HCT116 (cell line): ENCODE measurements around the gene LGI2. TPM values are rescaled to one million over a fixed set of nuclear protein-coding genes. Genes with fewer than 3 reads are reported as not detected.
"Not testable (repeated sequence)": the region's sequence is repeated elsewhere in the genome, so short reads cannot be mapped to it uniquely, and the experiment has no call there.

ENCODE experiments used
- ATAC-seq: fragments of 200-7000 bp; cut with Tn5 transposase; 2 replicates; pipeline ENCODE4 v1.9.1; 2020; ENCODE audit warnings: mild to moderate bottlenecking, moderate library complexity
- BruUV-seq: library from RNA; stranded (reverse); fragments of 400-500 nt; replicated peaks from 2 replicates; lab custom pipeline; 2021; lab: Mats Ljungman, UMichigan
- CTCF ChIA-PET: fragments of 300-600 bp; sonication (Branson Sonifier 250); formaldehyde crosslinking; loops from one replicate; lab custom pipeline; 2021; ENCODE audit warnings: antibody characterized with exemption; lab: Charles Lee
- POLR2A ChIA-PET: fragments of 300-600, 350-600 bp; sonication (Branson Sonifier 250); formaldehyde crosslinking; loops from one replicate; lab custom pipeline; 2021; ENCODE audit warnings: antibody characterized with exemption; lab: Charles Lee
- RAD21 ChIA-PET, 2 experiments: fragments of 300-600 bp; sonication (Branson Sonifier 250); formaldehyde crosslinking; loops; one replicate each; lab custom pipeline; 2023; ENCODE audit warnings: low total read pairs in 2 of 2; ENCODE audit not compliant: uncharacterized antibody in 2 of 2, unreplicated experiment in 2 of 2, low non-redundant PET in 1 of 2; lab: Charles Lee
- DNase-seq: peaks from one replicate; pipeline ENCODE4 v3.0.0-alpha.2; 2010; ENCODE audit warnings: low read depth, low spot score
- H2AFZ ChIP-seq: fragments of 200-600 bp; shearing (Covaris generic), sonication (generic); 2 replicates; pipeline ENCODE4 v1.6.1; 2017; ENCODE audit warnings: low read depth, mixed run types, mixed read lengths, antibody characterized with exemption, low read length; ENCODE audit not compliant: poor library complexity, severe bottlenecking
- H3K27ac ChIP-seq: 2 replicates; pipeline ENCODE4 v1.5.1; 2012; ENCODE audit warnings: low read depth, low read length
- H3K27me3 ChIP-seq: fragments of 200-600 bp; sonication (generic); 2 replicates; pipeline ENCODE4 v1.6.1; 2016; ENCODE audit warnings: mixed run types, low read length, mixed read lengths; ENCODE audit not compliant: insufficient read depth
- H3K36me3 ChIP-seq, 2 experiments: fragments of 200-500 bp in 1 of 2; fragments of 200-600 bp in 1 of 2; sonication (Bioruptor generic) in 1 of 2; sonication (generic) in 1 of 2; 2 replicates each; pipeline versions ENCODE4 v1.5.1 to v1.6.1; 2014 to 2016; ENCODE audit warnings: low read length in 2 of 2, inconsistent platforms in 1 of 2, mixed read lengths in 1 of 2, mixed run types in 1 of 2; ENCODE audit not compliant: insufficient read depth in 2 of 2, control insufficient read depth in 1 of 2
- H3K4me1 ChIP-seq, 2 experiments: fragments of 200-600 bp in 1 of 2; sonication (generic) in 1 of 2; 2 replicates each; pipeline versions ENCODE4 v1.5.1 to v1.6.1; 2012 to 2017; ENCODE audit warnings: low read length in 2 of 2, inconsistent platforms in 1 of 2, mild to moderate bottlenecking in 1 of 2, mixed read lengths in 1 of 2, mixed run types in 1 of 2, moderate library complexity in 1 of 2; ENCODE audit not compliant: insufficient read depth in 2 of 2, control insufficient read depth in 1 of 2
- H3K4me2 ChIP-seq: fragments of 200-600 bp; sonication (generic); 2 replicates; pipeline ENCODE4 v1.6.1; 2017; ENCODE audit warnings: mixed run types, low read length, mixed read lengths
- H3K4me3 ChIP-seq, 2 experiments: fragments of 200-600 bp in 1 of 2; sonication (generic) in 1 of 2; replicated peaks in 1 of 2; 2 replicates each; pipeline ENCODE4 v1.5.1; 2011 to 2016; ENCODE audit warnings: low read length in 2 of 2, control low read depth in 1 of 2, low read depth in 1 of 2, mild to moderate bottlenecking in 1 of 2, mixed read lengths in 1 of 2, mixed run types in 1 of 2
- H3K79me2 ChIP-seq: fragments of 200-600 bp; sonication (generic); 2 replicates; pipeline ENCODE4 v1.6.1; 2017; ENCODE audit warnings: mild to moderate bottlenecking, mixed run types, low read length, moderate library complexity, mixed read lengths; ENCODE audit not compliant: insufficient read depth
- H3K9ac ChIP-seq: fragments of 200-600 bp; sonication (generic); 2 replicates; pipeline ENCODE4 v1.6.1; 2016; ENCODE audit warnings: low read length, mixed read lengths
- H3K9me2 ChIP-seq: fragments of 200-600 bp; sonication (generic), shearing (Covaris generic); 2 replicates; pipeline ENCODE4 v1.6.1; 2017; ENCODE audit warnings: mixed run types, mild to moderate bottlenecking, moderate library complexity; ENCODE audit not compliant: insufficient read depth
- H3K9me3 ChIP-seq, 2 experiments: fragments of 200-500 bp in 1 of 2; fragments of 200-600 bp in 1 of 2; sonication (Bioruptor generic) in 1 of 2; sonication (generic) in 1 of 2; 2 replicates each; pipeline ENCODE4 v1.6.1; 2014 to 2017; ENCODE audit warnings: low read length in 2 of 2, mixed read lengths in 2 of 2, inconsistent platforms in 1 of 2, low read depth in 1 of 2, mild to moderate bottlenecking in 1 of 2, mixed run types in 1 of 2, moderate library complexity in 1 of 2; ENCODE audit not compliant: control insufficient read depth in 1 of 2, insufficient read depth in 1 of 2
- H4K20me1 ChIP-seq: fragments of 200-600 bp; sonication (generic), shearing (Covaris generic); 2 replicates; pipeline ENCODE4 v1.6.1; 2017; ENCODE audit warnings: mixed run types, mild to moderate bottlenecking, moderate library complexity; ENCODE audit not compliant: insufficient read depth
- ATF3 ChIP-seq: IDR thresholded peaks from 2 replicates; pipeline ENCODE4 v1.6.1; 2012
- CBX3 ChIP-seq: IDR thresholded peaks from 2 replicates; pipeline ENCODE4 v1.6.1; 2012; ENCODE audit warnings: low read depth
- CTCF ChIP-seq, 3 experiments: fragments of 200-600 bp in 1 of 3; sonication (generic) in 1 of 3; IDR thresholded peaks in 2 of 3; conservative IDR thresholded peaks in 1 of 3; 2 replicates each; pipeline ENCODE4 v1.5.1; 2012 to 2017; ENCODE audit warnings: low read depth in 2 of 3, low read length in 2 of 3, antibody characterized with exemption in 1 of 3, borderline replicate concordance in 1 of 3, control low read depth in 1 of 3, mild to moderate bottlenecking in 1 of 3, mixed read lengths in 1 of 3, mixed run types in 1 of 3, moderate library complexity in 1 of 3; ENCODE audit not compliant: insufficient read depth in 1 of 3
- EGR1 ChIP-seq: IDR thresholded peaks from 2 replicates; pipeline ENCODE4 v1.6.1; 2012; ENCODE audit warnings: low read depth
- EZH2 ChIP-seq: fragments of 200-600 bp; sonication (generic); IDR thresholded peaks from 2 replicates; pipeline ENCODE4 v1.6.1; 2017; ENCODE audit warnings: antibody characterized with exemption, mixed run types
- JUND ChIP-seq: IDR thresholded peaks from 2 replicates; pipeline ENCODE4 v1.6.1; 2012
- MAX ChIP-seq: IDR thresholded peaks from 2 replicates; pipeline ENCODE4 v1.6.1; 2012
- POLR2A ChIP-seq: IDR thresholded peaks from 2 replicates; pipeline ENCODE4 v1.7.0; 2011; ENCODE audit warnings: borderline replicate concordance; ENCODE audit not compliant: insufficient read depth, insufficient read length; ENCODE audit errors: extremely low read depth
- POLR2AphosphoS5 ChIP-seq: IDR thresholded peaks from 2 replicates; pipeline ENCODE4 v1.6.1; 2011; ENCODE audit warnings: mild to moderate bottlenecking, low read depth, low read length, moderate library complexity
- SIN3A ChIP-seq: IDR thresholded peaks from 2 replicates; pipeline ENCODE4 v1.6.1; 2012; ENCODE audit warnings: low read depth
- SP1 ChIP-seq: IDR thresholded peaks from 2 replicates; pipeline ENCODE4 v1.6.1; 2012; ENCODE audit warnings: low read depth
- SRF ChIP-seq: IDR thresholded peaks from 2 replicates; pipeline ENCODE4 v1.6.1; 2012; ENCODE audit warnings: low read depth
- ZBTB33 ChIP-seq: IDR thresholded peaks from 2 replicates; pipeline ENCODE4 v1.6.1; 2011; ENCODE audit warnings: mild to moderate bottlenecking, low read length, moderate library complexity; ENCODE audit not compliant: insufficient replicate concordance; ENCODE audit errors: extremely low read depth
- ZNF274 ChIP-seq: fragments of 200-500 bp; sonication (Bioruptor generic); IDR thresholded peaks from 2 replicates; pipeline ENCODE4 v1.6.1; 2014; ENCODE audit warnings: mild to moderate bottlenecking, low read depth, low read length, inconsistent platforms
- intact Hi-C: fragments of 100-400 bp; cut with micrococcal nuclease; formaldehyde crosslinking; loops from 2 replicates; pipeline ENCODE4 v1.10.0; 2022
- total RNA-seq: library from RNA; stranded (reverse); gene quantifications from one replicate; pipeline ENCODE4 v1.2.1, GENCODE V29; 2021; ENCODE audit not compliant: unreplicated experiment

LGI2 gene
- total RNA-seq, 1 experiment from 2014 or later, result not detected

- ChIA-PET POLR2A (no interaction called here), CTCF (no interaction called here), RAD21 (no interaction called here)
- H3K27ac ChIP-seq, result no peak overlapping the region
- H3K27me3 ChIP-seq, result 0 out of 2 replicates have a peak, but pooled peaks cover 9% of the 10 kb centered on the region
- no peak overlapping the region for H3K4me2 ChIP-seq
- H3K9ac ChIP-seq, result no peak overlapping the region
- ATAC-seq, result no peak
- no peaks in the 10 kb centered on the region for H3K79me2 ChIP-seq
- intact Hi-C loops, result no loop called here
- H3K4me1 ChIP-seq, result no peaks in the 10 kb centered on the region
- no TSS peak for BruUV-seq
- DNase-seq, result no peak
- H4K20me1 ChIP-seq, result no peaks in the 10 kb centered on the region
- H3K36me3 ChIP-seq, result no peaks in the 10 kb centered on the region
- no peak overlapping the region for H2AFZ ChIP-seq
- TF ChIP-seq MAX (no peak), POLR2A (no peak), EGR1 (no peak), SRF (no peak), JUND (no peak), EZH2 (no peak), SIN3A (no peak), CTCF (IDR thresholded peaks at IDR 0.05 in 2 of 3, conservative IDR thresholded peaks at IDR 0.05 in 1 of 3; ENCODE audit: borderline replicate concordance in 1 of 3, insufficient read depth in 1 of 3, low read depth in 2 of 3, low read length in 2 of 3) (no peak), ZBTB33 (no peak), ZNF274 (no peak), POLR2AphosphoS5 (no peak), ATF3 (no peak), SP1 (no peak), CBX3 (no peak)
- H3K4me3 ChIP-seq, result no peak overlapping the region
- H3K9me3 ChIP-seq, result no peaks in the 10 kb centered on the region
- H3K9me2 ChIP-seq, result no peaks in the 10 kb centered on the region
These were observed 26.6 kb upstream of the LGI2 start for GRCh38 chr4:25057299-25057698.

GRCh38 chr4:25052037-25052436 lies 21.3 kb upstream of the LGI2 start:
- H3K27ac ChIP-seq, ATAC-seq, H3K4me3 ChIP-seq, intact Hi-C loops, H3K9me3 ChIP-seq, CTCF ChIA-PET, H3K36me3 ChIP-seq, BruUV-seq, H2AFZ ChIP-seq, H4K20me1 ChIP-seq, H3K9ac ChIP-seq, H3K79me2 ChIP-seq, RAD21 ChIA-PET, H3K4me2 ChIP-seq, H3K4me1 ChIP-seq, POLR2A ChIA-PET, DNase-seq, H3K9me2 ChIP-seq: not testable (repeated sequence)
- 0 out of 2 replicates have a peak, but pooled peaks cover 12% of the 10 kb centered on the region for H3K27me3 ChIP-seq
